ENCODE results near the gene INHA. TPM values are rescaled to one million over a fixed set of nuclear protein-coding genes. Genes with fewer than 3 reads are reported as not detected.

INHA gene
- total RNA-seq, 1 donor from 2014 or later = not detected

DNA sequence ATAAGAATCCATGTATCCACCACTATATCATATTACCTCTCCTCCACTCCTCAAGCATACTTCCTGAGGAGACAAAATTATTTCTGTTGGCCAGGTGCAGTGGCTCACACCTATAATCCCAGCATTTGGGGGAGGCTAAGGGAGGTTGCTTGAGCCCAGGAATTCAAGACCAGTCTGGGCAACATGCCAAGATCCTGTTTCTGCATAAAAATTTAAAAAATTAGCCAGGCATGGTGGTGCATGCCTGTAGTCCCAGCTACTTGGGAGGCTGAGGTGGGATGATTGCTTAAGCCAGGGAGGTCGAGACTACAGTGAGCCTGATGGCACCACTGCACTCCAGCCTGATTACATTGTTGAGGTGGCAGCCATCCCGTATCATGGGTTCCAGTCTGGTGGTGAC, 9.2 kb downstream of the INHA start:
- CTCF ChIA-PET = no interaction called here

DNA sequence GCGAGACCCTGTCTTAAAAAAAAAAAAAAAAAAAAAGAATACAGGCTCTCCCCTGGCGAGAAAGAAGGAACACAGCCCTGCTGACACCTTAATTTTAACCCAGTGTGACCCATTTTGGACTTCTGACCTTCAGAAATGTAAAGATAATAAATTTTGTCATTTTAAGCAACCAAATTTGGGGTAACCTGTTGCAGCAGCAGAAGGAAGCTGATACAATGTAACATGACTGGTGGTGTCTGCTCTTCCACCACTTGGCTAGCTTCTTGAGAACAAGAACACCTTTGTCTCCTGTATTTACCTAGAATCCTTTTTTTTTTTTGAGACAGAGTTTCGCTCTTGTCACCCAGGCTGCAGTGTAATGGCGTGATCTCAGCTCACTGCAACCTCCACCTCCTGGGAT, 19.0 kb downstream of the INHA start:
- Mint-ChIP-seq H3K27me3 (peaks cover 32% of the 10 kb centered on the region), H3K9me3 (no peaks in the 10 kb centered on the region), H3K4me1 (no peaks in the 10 kb centered on the region), H3K4me3 (no peak overlapping the region), H3K27ac (no peak overlapping the region), H3K36me3 (ENCODE audit: low read depth) (no peaks in the 10 kb centered on the region)
- TF ChIP-seq, protein P1, sequence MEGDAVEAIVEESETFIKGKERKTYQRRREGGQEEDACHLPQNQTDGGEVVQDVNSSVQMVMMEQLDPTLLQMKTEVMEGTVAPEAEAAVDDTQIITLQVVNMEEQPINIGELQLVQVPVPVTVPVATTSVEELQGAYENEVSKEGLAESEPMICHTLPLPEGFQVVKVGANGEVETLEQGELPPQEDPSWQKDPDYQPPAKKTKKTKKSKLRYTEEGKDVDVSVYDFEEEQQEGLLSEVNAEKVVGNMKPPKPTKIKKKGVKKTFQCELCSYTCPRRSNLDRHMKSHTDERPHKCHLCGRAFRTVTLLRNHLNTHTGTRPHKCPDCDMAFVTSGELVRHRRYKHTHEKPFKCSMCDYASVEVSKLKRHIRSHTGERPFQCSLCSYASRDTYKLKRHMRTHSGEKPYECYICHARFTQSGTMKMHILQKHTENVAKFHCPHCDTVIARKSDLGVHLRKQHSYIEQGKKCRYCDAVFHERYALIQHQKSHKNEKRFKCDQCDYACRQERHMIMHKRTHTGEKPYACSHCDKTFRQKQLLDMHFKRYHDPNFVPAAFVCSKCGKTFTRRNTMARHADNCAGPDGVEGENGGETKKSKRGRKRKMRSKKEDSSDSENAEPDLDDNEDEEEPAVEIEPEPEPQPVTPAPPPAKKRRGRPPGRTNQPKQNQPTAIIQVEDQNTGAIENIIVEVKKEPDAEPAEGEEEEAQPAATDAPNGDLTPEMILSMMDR (IDR thresholded peaks at IDR 0.05) = no peak
- ChIA-PET CTCF (no interaction called here), POLR2A (no interaction called here)
- DNase-seq (no peak), ATAC-seq (ENCODE audit: low read depth) (no peak)
- intact Hi-C loops (cut with micrococcal nuclease) = no loop called here

More for the DNA sequence above, 9.2 kb downstream of the INHA start:
- peaks cover 28% of the 10 kb centered on the region for H3K27me3 Mint-ChIP-seq
- no peak overlapping the region for H3K27ac Mint-ChIP-seq
- H3K36me3 Mint-ChIP-seq (ENCODE audit: low read depth) = no peaks in the 10 kb centered on the region
- no peaks in the 10 kb centered on the region for H3K9me3 Mint-ChIP-seq
- H3K4me1 Mint-ChIP-seq = no peaks in the 10 kb centered on the region
- ATAC-seq (ENCODE audit: low read depth) = no peak
- TF ChIP-seq, protein P1 (IDR thresholded peaks at IDR 0.05) = no peak
- DNase-seq = no peak
- H3K4me3 Mint-ChIP-seq = no peak overlapping the region
- POLR2A ChIA-PET = interaction anchor here (0.6 kb wide), 1 partner anchor 1344 kb away, joined by 5 read pairs; no protein-coding TSS in a partner anchor
- intact Hi-C loops (cut with micrococcal nuclease) = no loop called here

DNA sequence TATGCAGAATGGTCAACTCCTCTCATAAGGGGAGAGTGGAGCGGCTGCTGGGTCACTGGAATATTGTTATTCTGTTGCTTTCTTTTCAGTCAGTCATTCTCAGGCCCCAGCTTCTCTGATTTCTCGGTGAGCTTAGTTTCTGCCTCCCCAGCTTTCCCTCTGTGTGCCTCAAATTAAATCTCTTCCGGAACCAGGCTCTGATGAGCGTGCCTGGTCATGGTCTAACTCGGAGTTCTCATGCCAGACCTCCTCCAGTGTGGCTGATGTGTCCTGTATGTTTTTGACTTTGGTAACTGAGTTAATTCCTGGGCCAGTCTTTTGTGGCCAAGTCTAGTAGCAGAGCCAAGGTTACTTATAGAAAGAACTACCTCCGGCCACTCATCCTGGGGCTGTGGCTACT, 20.6 kb downstream of the INHA start:
- Mint-ChIP-seq H3K4me1 (peaks cover 9% of the 10 kb centered on the region), H3K27me3 (peaks cover 29% of the 10 kb centered on the region), H3K9me3 (no peaks in the 10 kb centered on the region), H3K4me3 (no peak overlapping the region), H3K36me3 (ENCODE audit: low read depth) (peaks cover 4% of the 10 kb centered on the region), H3K27ac (no peak overlapping the region)
- no peak for DNase-seq
- TF ChIP-seq, protein P1 (IDR thresholded peaks at IDR 0.05) = no peak
- ATAC-seq (ENCODE audit: low read depth) = no peak
- ChIA-PET CTCF (no interaction called here), POLR2A (no interaction called here)
- intact Hi-C loops (cut with micrococcal nuclease) = no loop called here

DNA sequence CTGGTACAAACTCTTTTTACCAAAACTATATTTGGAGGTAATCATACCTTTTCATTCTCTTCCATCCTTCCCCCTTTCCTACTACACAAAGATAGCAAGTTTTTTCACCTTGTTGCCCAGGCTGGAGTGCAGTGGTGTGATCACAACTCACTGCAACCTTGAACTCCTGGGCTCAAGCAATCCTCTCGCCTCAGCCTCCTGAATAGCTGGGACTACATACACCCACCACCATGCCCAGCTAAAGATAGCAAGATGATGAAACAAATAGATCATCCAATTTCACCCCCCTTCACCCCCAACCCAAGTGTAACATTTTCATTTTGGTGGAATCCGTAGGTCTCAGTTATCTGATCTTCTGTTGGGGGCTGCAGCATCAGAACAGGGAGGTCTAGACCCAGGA, 21.0 kb downstream of the INHA start:
- no peak overlapping the region for H3K27ac Mint-ChIP-seq
- TF ChIP-seq, protein P1 (IDR thresholded peaks at IDR 0.05) = no peak
- H3K4me3 Mint-ChIP-seq = no peak overlapping the region
- H3K36me3 Mint-ChIP-seq (ENCODE audit: low read depth) = peaks cover 8% of the 10 kb centered on the region
- H3K27me3 Mint-ChIP-seq = peaks cover 29% of the 10 kb centered on the region
- ATAC-seq (ENCODE audit: low read depth) (no peak), DNase-seq (no peak)
- H3K9me3 Mint-ChIP-seq = no peaks in the 10 kb centered on the region
- intact Hi-C loops (cut with micrococcal nuclease) = no loop called here
- peaks cover 12% of the 10 kb centered on the region for H3K4me1 Mint-ChIP-seq
- POLR2A ChIA-PET = no interaction called here
- CTCF ChIA-PET = no interaction called here

DNA sequence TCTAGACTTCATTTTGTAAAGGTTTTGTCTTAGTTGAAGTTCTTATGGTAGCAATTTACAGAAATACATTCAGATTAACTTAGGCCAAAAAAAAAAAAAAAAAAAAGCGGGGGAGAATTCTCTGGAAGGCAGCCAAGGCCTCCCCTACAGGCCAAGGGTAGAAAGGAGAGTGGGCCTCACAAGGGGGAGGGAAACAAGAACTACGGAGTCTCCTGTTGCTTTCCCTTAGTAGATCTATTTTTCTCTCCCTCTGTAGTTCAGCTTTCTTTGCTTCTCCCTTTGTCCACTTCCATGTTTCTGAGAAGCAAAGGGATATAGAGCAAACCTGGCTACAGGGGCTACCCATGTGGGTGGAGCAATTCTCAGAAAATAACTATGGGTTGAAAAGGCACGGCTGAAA, 23.1 kb downstream of the INHA start:
- Mint-ChIP-seq H3K4me3 (no peak overlapping the region), H3K27me3 (peaks cover 20% of the 10 kb centered on the region), H3K9me3 (no peaks in the 10 kb centered on the region), H3K27ac (no peak overlapping the region), H3K36me3 (ENCODE audit: low read depth) (peaks cover 11% of the 10 kb centered on the region), H3K4me1 (peaks cover 23% of the 10 kb centered on the region)
- ChIA-PET POLR2A (no interaction called here), CTCF (no interaction called here)
- DNase-seq (no peak), ATAC-seq (ENCODE audit: low read depth) (no peak)
- TF ChIP-seq, protein P1 (IDR thresholded peaks at IDR 0.05) = no peak
- intact Hi-C loops (cut with micrococcal nuclease) = loop anchor here (5.0 kb wide), 1 partner anchor 418 kb away; the partner anchor contains the start of genes CNPPD1 and RETREG2

All from activated B cell treated with CpG ODN at 0.5 μM for 24 hours (primary cell).